Central memory CD8-positive, alpha-beta T cell (primary cell): ENCODE data around the gene SIAH2.
"Not testable (repeated sequence)": the region's sequence is repeated elsewhere in the genome, so short reads cannot be mapped to it uniquely, and the experiment has no call there.

Source experiments
- ATAC-seq: fragments of 150-1000 bp; cut with Tn5 transposase; replicated peaks from 2 replicates; pipeline ENCODE4 v1.10.0; 2022; ENCODE audit warnings: mild to moderate bottlenecking, moderate FRiP score, moderate number of reproducible peaks; ENCODE audit not compliant: poor library complexity, severe bottlenecking; ENCODE audit errors: extremely low read depth
- DNase-seq, 2 donors: peaks; one replicate each; pipeline ENCODE4 v3.0.0; 2021; ENCODE audit warnings: low spot score in 2 of 2
- H3K27ac Mint-ChIP-seq: one replicate; pipeline ENCODE4 v1.8.0; 2022; ENCODE audit warnings: low read depth, mild to moderate bottlenecking, moderate library complexity, mixed read lengths
- H3K27me3 Mint-ChIP-seq: one replicate; pipeline ENCODE4 v1.8.0; 2022; ENCODE audit warnings: mixed read lengths
- H3K36me3 Mint-ChIP-seq: one replicate; pipeline ENCODE4 v1.8.0; 2022; ENCODE audit warnings: mild to moderate bottlenecking, moderate library complexity, mixed read lengths; ENCODE audit not compliant: insufficient read depth
- H3K4me1 Mint-ChIP-seq: one replicate; pipeline ENCODE4 v1.8.0; 2022; ENCODE audit warnings: mixed read lengths
- H3K4me3 Mint-ChIP-seq: one replicate; pipeline ENCODE4 v1.8.0; 2022; ENCODE audit warnings: mild to moderate bottlenecking, moderate library complexity, mixed read lengths
- H3K9me3 Mint-ChIP-seq: one replicate; pipeline ENCODE4 v1.8.0; 2022; ENCODE audit warnings: mixed read lengths

SIAH2 gene, protein sequence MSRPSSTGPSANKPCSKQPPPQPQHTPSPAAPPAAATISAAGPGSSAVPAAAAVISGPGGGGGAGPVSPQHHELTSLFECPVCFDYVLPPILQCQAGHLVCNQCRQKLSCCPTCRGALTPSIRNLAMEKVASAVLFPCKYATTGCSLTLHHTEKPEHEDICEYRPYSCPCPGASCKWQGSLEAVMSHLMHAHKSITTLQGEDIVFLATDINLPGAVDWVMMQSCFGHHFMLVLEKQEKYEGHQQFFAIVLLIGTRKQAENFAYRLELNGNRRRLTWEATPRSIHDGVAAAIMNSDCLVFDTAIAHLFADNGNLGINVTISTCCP

DNA sequence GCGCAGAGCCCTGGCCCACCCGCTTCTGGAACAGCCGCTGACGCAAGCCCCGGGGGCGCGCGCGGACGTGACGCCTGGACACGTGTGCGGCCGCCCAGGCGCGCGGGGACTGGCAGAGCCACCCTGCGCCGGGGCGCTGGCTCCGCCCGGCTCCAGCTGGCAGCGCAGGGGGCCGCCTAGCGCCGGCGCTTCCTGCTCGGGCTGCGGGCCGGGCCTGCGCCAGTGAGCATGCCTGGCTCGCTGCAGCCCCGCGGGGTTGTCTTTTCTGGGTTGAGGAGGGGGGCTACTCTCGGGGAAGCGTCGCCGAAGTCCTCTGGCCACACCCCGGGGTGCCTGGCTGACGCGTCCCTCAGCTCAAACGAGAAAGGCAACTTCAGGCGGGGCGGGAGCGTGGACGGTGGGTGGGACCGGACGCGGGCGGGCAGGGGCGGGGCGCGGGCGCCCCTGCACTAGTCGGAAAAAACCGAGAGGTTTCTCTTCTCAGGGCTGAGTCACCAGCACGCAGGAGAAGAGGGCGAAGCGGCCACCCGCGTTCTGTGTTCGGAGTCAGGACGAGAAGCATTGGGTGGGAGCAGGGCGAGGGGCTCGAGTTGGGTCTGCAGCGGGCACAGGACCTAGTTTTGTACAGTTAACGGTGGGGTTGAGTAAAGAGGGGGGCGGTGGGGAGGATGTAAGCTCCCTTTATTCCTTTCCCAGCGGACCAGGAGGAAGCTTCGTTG lies at the start of gene SIAH2:
Gene SIAH2, minus strand, starts transcription at position 48 of the 719 bp plus-strand sequence. CDS start 320 bp downstream, outside the sequence.
- Mint-ChIP-seq H3K27ac (peak within 1 kb of the TSS; percentile 97), H3K4me1 (peaks cover 39% of the 10 kb centered on the region), H3K9me3 (no peaks in the 10 kb centered on the region), H3K4me3 (peak within 1 kb of the TSS; percentile 87), H3K27me3 (no peaks in the 10 kb centered on the region), H3K36me3 (peaks cover 23% of the 10 kb centered on the region)
- DNase-seq (peak; percentile 81 to 90), ATAC-seq (peak; percentile 81)

DNA sequence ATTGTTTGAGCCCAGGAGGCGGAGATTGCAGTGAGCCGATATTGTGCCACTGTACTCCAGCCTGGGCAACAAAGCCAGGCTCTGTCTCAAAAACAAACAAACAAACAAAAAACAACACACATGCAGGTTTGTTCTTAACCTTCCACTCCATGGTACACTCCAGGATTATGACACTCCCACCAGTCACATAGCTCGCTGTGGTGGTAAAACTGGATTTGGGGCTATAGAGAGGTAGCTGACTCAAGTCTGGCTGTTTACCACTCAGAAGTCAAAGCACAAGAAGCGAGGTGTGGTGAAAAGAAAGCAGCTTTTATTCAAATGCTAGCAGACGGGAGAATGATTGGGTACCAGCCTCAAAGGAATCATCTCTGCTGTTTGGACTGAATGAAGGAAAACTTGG lies 49.0 kb upstream of the SIAH2 start:
- H3K4me1 Mint-ChIP-seq: no peaks in the 10 kb centered on the region
- DNase-seq: no peak
- H3K9me3 Mint-ChIP-seq: no peaks in the 10 kb centered on the region
- no peak overlapping the region for H3K27ac Mint-ChIP-seq
- H3K36me3 Mint-ChIP-seq: no peaks in the 10 kb centered on the region
- peaks cover 53% of the 10 kb centered on the region for H3K27me3 Mint-ChIP-seq
- ATAC-seq: no peak
- H3K4me3 Mint-ChIP-seq: no peak overlapping the region

DNA sequence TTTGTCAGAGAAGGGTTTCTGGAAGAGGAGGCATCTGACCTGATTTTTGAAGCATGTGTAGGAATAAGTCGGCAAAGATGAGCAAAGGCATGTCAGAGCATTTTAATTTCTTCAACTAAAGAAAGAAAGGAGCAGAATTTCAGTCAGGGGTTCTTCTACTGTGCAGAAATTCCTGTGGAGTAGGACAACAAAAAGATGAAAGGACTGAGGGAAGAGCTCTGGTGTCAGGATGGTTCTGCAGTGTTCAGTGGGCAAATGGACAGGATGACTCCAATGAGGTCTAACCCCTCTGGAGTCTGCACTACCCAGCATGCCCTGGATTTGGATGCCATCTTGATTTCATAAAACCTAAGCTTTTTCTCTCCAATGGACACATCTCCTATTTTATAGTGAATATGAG lies 47.7 kb upstream of the SIAH2 start:
- Mint-ChIP-seq H3K27ac (no peak overlapping the region), H3K4me1 (no peaks in the 10 kb centered on the region), H3K4me3 (no peak overlapping the region), H3K9me3 (no peaks in the 10 kb centered on the region), H3K27me3 (peaks cover 66% of the 10 kb centered on the region), H3K36me3 (no peaks in the 10 kb centered on the region)
- ATAC-seq (no peak), DNase-seq (no peak)

DNA sequence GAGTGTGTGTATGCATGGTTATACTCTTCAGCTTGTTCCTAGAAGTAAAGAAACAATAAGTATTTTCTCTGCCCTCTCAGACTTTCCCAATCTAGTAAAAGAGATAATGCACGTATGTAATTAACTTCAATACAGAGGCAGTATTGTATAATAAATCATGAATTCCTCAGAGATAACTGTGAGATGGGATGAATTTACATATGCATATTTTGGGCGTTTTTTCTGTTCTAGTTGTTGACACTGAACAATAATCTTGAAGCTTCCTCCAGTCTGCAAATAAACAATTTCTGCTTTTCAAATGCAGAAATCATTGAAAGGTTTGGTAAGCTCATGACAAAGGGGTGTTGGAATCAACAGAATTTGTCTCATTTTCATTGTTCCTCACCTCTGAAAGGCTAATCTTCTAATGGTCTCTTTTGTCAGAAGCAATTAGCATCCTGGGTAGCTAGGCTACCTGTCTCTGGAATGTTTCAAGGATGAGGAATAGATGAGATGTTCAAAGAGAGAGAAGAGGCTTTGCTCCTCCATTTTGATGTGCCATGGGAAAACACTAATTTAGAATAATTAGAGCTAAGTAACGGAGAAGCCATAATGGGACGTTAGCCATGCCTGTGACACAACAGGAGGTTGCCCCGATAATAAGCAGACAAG lies 43.3 kb upstream of the SIAH2 start:
- Mint-ChIP-seq H3K9me3 (no peaks in the 10 kb centered on the region), H3K27ac (no peak overlapping the region), H3K4me1 (no peaks in the 10 kb centered on the region), H3K36me3 (no peaks in the 10 kb centered on the region), H3K27me3 (peaks cover 49% of the 10 kb centered on the region), H3K4me3 (no peak overlapping the region)
- ATAC-seq (no peak), DNase-seq (no peak)

DNA sequence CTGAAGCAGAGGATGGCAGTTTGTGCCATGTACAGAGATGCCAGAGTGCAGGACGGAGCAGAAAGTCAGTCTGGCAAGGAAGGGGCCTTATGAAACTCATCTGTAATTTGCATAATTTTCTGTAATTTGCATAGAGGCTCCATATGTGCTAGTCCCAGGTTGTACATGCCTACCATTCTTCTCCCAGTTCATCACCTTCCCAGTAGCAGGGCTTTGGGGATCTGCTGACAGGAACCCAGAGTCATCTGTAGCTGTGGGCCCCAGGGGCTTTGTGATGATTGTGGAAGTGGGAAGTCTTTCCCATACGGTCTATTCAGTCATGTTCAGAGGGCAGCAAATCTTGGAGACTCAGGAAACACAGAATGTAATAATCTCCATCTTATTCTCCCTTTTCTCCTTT lies 42.4 kb upstream of the SIAH2 start:
- ATAC-seq: no peak
- Mint-ChIP-seq H3K27ac (no peak overlapping the region), H3K27me3 (peaks cover 43% of the 10 kb centered on the region), H3K36me3 (no peaks in the 10 kb centered on the region), H3K9me3 (no peaks in the 10 kb centered on the region), H3K4me3 (no peak overlapping the region), H3K4me1 (no peaks in the 10 kb centered on the region)
- DNase-seq: no peak

DNA sequence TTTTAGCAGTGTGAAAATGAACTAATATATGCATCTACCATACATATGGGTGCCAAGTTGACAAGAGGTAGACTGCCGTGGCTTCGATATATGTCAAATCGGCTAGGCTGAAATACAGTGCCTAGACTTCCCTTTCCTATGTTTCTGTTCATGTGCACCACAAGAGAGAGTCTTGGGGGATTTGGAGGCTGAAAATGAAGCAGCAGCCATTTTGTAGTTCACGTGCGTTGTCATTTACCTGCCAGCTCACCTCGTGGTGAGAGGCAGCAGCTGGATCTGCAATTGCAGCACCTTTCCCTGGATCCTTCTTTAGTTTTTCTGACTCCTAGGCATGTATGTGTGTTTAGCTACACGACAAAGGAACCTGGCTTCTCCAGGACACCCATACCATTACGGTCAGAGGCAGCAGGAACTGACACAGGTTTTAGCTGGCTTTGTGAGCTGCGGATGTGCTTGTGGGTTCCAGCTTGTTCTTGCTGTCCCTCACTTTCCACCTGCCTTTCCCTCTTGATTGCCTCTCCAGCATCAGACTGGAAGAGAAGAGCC lies 40.5 kb upstream of the SIAH2 start:
- Mint-ChIP-seq H3K4me1 (no peaks in the 10 kb centered on the region), H3K27me3 (peaks cover 38% of the 10 kb centered on the region), H3K36me3 (no peaks in the 10 kb centered on the region), H3K4me3 (no peak overlapping the region), H3K9me3 (no peaks in the 10 kb centered on the region), H3K27ac (no peak overlapping the region)
- DNase-seq: no peak
- no peak for ATAC-seq

DNA sequence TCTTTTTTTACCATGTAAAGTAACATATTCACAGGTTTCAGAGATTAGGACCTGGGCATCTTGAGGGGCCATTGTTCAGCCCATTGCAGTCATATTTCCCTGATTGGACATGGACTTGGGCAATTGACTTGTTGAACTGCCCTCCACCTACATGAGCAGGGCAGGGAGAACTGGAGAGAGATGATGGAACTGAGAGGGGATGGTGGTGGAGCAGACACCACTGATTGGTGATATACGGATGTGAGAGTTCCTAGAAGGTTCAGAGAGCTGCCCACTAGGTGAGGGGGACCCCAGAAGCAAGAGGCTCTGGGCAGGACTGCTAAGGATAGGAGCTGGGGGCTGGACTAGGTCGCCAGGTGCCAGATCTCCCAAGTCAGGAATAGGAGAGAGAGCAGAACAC lies 37.8 kb upstream of the SIAH2 start:
- H3K4me1 Mint-ChIP-seq: no peaks in the 10 kb centered on the region
- peaks cover 34% of the 10 kb centered on the region for H3K27me3 Mint-ChIP-seq
- no peak for DNase-seq
- ATAC-seq: no peak
- H3K4me3 Mint-ChIP-seq: no peak overlapping the region
- no peaks in the 10 kb centered on the region for H3K9me3 Mint-ChIP-seq
- no peaks in the 10 kb centered on the region for H3K36me3 Mint-ChIP-seq
- H3K27ac Mint-ChIP-seq: no peak overlapping the region

DNA sequence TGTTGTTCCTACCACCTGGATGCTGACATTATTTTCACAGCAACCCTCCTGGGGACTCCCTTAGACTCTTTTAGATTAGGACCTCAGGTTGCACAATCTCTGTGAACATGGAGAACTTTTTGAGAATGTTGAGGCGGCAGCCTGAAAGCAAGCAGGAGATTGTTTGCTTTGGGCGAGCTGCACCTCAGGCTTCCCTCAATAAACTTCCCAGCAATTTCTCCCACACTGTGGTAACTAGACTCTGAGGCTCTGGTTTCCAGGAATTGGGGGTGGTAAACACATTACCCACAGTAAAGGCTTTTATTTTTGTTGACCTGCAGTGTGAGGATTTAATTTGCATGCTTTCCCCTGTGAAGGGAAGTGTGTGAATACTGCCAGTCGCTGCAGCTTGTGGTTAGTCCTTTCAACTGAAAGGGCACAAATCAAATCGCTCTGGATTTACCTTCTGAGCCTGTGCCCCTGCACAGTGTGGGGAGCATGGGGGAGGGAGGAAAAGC lies 35.2 kb upstream of the SIAH2 start:
- H3K27ac Mint-ChIP-seq: no peak overlapping the region
- no peak for ATAC-seq
- H3K9me3 Mint-ChIP-seq: no peaks in the 10 kb centered on the region

DNA sequence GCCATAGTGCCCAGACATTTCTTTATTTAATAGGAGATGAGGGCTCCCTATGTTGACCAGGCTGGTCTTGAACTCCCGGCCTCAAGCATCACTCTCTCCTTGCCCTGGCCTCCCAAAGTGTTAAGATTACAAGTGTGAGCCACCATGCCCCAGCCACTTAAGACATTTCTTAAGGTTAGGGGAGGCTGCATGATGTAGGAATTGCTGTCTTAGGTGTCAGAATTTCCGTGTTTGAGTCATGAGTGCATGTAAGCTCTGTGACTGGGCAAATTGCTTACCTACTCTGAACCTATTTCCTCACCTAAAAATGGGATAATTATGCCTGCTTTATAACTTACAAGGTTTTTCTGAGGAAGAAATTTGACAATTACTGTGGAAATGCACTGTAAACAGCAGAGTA lies 34.2 kb upstream of the SIAH2 start:
- no peaks in the 10 kb centered on the region for H3K4me1 Mint-ChIP-seq
- ATAC-seq: no peak
- no peak overlapping the region for H3K4me3 Mint-ChIP-seq
- H3K27ac Mint-ChIP-seq: no peak overlapping the region
- no peaks in the 10 kb centered on the region for H3K36me3 Mint-ChIP-seq
- DNase-seq: no peak
- peaks cover 21% of the 10 kb centered on the region for H3K27me3 Mint-ChIP-seq
- H3K9me3 Mint-ChIP-seq: no peaks in the 10 kb centered on the region

More for the DNA sequence above, 35.2 kb upstream of the SIAH2 start:
- DNase-seq: no peak
- no peak overlapping the region for H3K4me3 Mint-ChIP-seq
- H3K27me3 Mint-ChIP-seq: peaks cover 21% of the 10 kb centered on the region
- H3K4me1 Mint-ChIP-seq: no peaks in the 10 kb centered on the region
- no peaks in the 10 kb centered on the region for H3K36me3 Mint-ChIP-seq

DNA sequence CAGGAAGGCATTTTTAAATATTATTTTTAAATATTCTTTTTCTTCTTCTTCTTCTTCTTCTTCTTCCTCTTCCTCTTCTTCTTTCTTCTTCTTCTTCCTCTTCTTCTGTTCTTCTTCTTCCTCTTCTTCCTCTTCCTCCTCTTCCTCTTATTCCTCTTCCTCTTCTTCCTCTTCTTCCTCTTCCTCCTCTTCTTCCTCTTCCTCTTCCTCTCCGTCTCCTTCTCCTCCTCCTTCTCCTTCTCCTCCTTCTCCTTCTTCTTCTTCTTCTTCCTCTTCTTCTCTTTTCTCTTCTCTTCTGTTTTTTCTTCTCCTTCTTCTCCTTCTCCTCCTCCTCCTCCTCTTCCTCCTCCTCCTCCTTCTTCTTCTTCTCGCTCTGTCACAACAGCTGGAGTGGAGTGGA lies 33.6 kb upstream of the SIAH2 start:
- H3K4me3 Mint-ChIP-seq, DNase-seq, H3K4me1 Mint-ChIP-seq, H3K9me3 Mint-ChIP-seq, H3K27ac Mint-ChIP-seq, ATAC-seq, H3K36me3 Mint-ChIP-seq: not testable (repeated sequence)
- peaks cover 21% of the 10 kb centered on the region for H3K27me3 Mint-ChIP-seq

DNA sequence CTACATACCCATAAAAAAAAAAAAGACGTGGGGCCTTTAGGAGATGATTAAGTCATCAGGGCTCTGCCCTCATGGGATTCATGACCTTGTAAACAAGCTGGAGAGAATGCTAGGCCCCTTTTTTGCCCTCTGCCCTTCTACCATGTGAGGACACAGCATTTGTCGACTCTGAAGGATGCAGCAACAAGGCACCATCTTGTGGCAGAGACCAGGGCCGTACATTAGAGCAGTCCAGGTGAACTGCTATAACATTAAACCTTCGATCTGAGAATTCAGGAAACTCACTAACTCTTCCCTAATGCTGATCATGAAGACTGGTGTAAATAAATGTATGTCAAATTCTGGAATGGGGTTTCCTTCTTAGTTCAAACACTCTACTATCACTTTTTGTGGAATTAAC lies 30.7 kb upstream of the SIAH2 start:
- ATAC-seq (no peak), DNase-seq (no peak)
- Mint-ChIP-seq H3K9me3 (no peaks in the 10 kb centered on the region), H3K4me3 (no peak overlapping the region), H3K36me3 (no peaks in the 10 kb centered on the region), H3K27me3 (peaks cover 12% of the 10 kb centered on the region), H3K4me1 (no peaks in the 10 kb centered on the region), H3K27ac (no peak overlapping the region)

DNA sequence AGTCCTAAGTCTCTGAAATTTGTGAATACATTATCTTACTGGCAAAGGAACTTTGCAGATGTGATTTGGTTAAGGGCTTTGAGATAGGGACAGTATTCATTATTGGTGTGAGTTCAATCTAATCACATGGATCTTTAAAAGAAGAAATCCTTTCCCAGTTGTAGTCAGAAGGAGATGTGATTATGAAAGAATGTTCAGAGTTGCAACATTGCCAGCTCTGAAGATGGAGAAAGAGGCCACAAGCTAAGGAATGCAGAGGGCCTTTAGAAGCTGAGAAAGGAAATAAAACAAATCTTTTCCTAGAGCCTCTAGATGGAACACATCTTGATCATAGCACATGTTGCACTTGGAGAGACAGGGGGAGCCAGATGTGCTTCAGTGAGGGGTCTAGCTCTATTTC lies 27.7 kb upstream of the SIAH2 start:
- ATAC-seq (no peak), DNase-seq (no peak)
- H3K27me3 Mint-ChIP-seq: peaks cover 6% of the 10 kb centered on the region
- peaks cover 1% of the 10 kb centered on the region for H3K36me3 Mint-ChIP-seq
- H3K4me3 Mint-ChIP-seq: no peak overlapping the region
- peaks cover 6% of the 10 kb centered on the region for H3K4me1 Mint-ChIP-seq
- H3K9me3 Mint-ChIP-seq: no peaks in the 10 kb centered on the region
- H3K27ac Mint-ChIP-seq: no peak overlapping the region
